Measurements from ENCODE around the gene C17orf75. TPM values are rescaled to one million over a fixed set of nuclear protein-coding genes. Genes with fewer than 3 reads are reported as not detected.
A peak's percentile ranks its signal among the peaks of the same experiment; 100 is the strongest.

C17orf75 gene
- total and polyA plus RNA-seq, 8 donors, result 7.5 to 48.0 (median 14.8) TPM

DNA sequence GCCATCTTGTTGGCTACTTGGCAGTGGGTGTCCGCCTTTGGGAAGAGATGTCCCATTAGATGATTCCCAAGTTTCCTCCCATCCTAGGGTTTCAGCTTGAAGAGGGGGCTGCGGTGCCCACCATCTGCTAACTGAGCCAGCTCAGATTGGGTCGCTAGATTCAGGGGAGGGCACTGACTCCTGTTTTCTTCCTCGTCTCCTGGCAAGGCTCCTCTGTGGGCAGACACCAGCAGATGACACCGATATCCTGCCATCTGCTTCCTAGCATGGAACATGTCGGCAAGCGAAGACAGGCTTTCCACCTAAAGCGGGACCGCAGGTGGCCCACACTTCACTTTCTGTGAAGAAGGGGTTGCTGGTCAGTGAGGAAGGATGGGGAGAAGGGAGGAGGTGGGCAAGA, 27.3 kb downstream of the C17orf75 start:
- intact Hi-C loops (cut with DNase I; ENCODE audit: low total_unique reads), result loop anchor here (5.0 kb wide), 1 partner anchor 62 kb away; no protein-coding TSS in a partner anchor
- H3K36me3 ChIP-seq, result no peaks in the 10 kb centered on the region
- H3K9me3 ChIP-seq, result no peaks in the 10 kb centered on the region
- WGBS, 5 donors, result 85 to 94% (median 89%) methylated on average over 8 to 9 of the region's 9 CpGs
- H3K27me3 ChIP-seq, result no peaks in the 10 kb centered on the region
- DNase-seq, result no peak
- peaks cover 0 to 9% (median 3%) of the 10 kb centered on the region in 4 donors for H3K4me1 ChIP-seq
- no peak overlapping the region for H3K4me3 ChIP-seq
- TF ChIP-seq, protein P1, sequence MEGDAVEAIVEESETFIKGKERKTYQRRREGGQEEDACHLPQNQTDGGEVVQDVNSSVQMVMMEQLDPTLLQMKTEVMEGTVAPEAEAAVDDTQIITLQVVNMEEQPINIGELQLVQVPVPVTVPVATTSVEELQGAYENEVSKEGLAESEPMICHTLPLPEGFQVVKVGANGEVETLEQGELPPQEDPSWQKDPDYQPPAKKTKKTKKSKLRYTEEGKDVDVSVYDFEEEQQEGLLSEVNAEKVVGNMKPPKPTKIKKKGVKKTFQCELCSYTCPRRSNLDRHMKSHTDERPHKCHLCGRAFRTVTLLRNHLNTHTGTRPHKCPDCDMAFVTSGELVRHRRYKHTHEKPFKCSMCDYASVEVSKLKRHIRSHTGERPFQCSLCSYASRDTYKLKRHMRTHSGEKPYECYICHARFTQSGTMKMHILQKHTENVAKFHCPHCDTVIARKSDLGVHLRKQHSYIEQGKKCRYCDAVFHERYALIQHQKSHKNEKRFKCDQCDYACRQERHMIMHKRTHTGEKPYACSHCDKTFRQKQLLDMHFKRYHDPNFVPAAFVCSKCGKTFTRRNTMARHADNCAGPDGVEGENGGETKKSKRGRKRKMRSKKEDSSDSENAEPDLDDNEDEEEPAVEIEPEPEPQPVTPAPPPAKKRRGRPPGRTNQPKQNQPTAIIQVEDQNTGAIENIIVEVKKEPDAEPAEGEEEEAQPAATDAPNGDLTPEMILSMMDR (IDR thresholded peaks at IDR 0.05), result no peak
- TF ChIP-seq POLR2A (IDR thresholded peaks at IDR 0.05) (no peak), POLR2AphosphoS5 (IDR thresholded peaks at IDR 0.05) (no peak)
- H3K27ac ChIP-seq, result no peak overlapping the region

GRCh38 chr17:32311028-32311536, 30.9 kb downstream of the C17orf75 start:
- H3K4me3 ChIP-seq, result peak overlapping the region in 3 of 4 donors; percentile 8 to 15 (median 9)
- intact Hi-C loops (cut with DNase I; ENCODE audit: low total_unique reads), result no loop called here
- no peaks in the 10 kb centered on the region for H3K36me3 ChIP-seq
- H3K27me3 ChIP-seq, result no peaks in the 10 kb centered on the region
- peaks cover 0 to 9% (median 3%) of the 10 kb centered on the region in 4 donors for H3K4me1 ChIP-seq
- no peaks in the 10 kb centered on the region for H3K9me3 ChIP-seq
- peak in 1 of 2 donors; percentile 64 for DNase-seq
- TF ChIP-seq POLR2A (IDR thresholded peaks at IDR 0.05), result no peak
- TF ChIP-seq, protein P1 (IDR thresholded peaks at IDR 0.05), result no peak
- TF ChIP-seq EP300 (IDR thresholded peaks at IDR 0.05), result no peak
- TF ChIP-seq POLR2AphosphoS5 (IDR thresholded peaks at IDR 0.05), result no peak
- WGBS, 5 donors, result 13 to 36% (median 25%) methylated on average over 9 of the region's 9 CpGs
- H3K27ac ChIP-seq, result no peak overlapping the region

- no peak overlapping the region for H3K27ac ChIP-seq
- H3K36me3 ChIP-seq, result no peaks in the 10 kb centered on the region
- no peak for DNase-seq
- H3K4me3 ChIP-seq, result no peak overlapping the region
- H3K4me1 ChIP-seq, result peaks cover 0 to 14% (median 5%) of the 10 kb centered on the region in 4 donors
- H3K9me3 ChIP-seq, result no peaks in the 10 kb centered on the region
- WGBS, 5 donors, result 46 to 66% (median 54%) methylated on average over 4 of the region's 4 CpGs
- no peaks in the 10 kb centered on the region for H3K27me3 ChIP-seq
- TF ChIP-seq POLR2AphosphoS5 (IDR thresholded peaks at IDR 0.05) (no peak), EP300 (IDR thresholded peaks at IDR 0.05) (no peak), POLR2A (IDR thresholded peaks at IDR 0.05) (no peak)
- TF ChIP-seq, protein P1 (IDR thresholded peaks at IDR 0.05), result no peak
- intact Hi-C loops (cut with DNase I; ENCODE audit: low total_unique reads), result no loop called here
Observed at GRCh38 chr17:32307658-32308057, 34.3 kb downstream of the C17orf75 start.

GRCh38 chr17:32305049-32305448, 36.9 kb downstream of the C17orf75 start:
- Histone ChIP-seq H3K4me3 (no peak overlapping the region), H3K36me3 (no peaks in the 10 kb centered on the region), H3K27ac (no peak overlapping the region), H3K9me3 (no peaks in the 10 kb centered on the region), H3K4me1 (peaks cover 0 to 7% (median 2%) of the 10 kb centered on the region in 4 donors), H3K27me3 (no peaks in the 10 kb centered on the region)
- DNase-seq, result no peak
- intact Hi-C loops (cut with DNase I; ENCODE audit: low total_unique reads), result no loop called here
- TF ChIP-seq, protein P1 (IDR thresholded peaks at IDR 0.05), result no peak
- TF ChIP-seq POLR2A (IDR thresholded peaks at IDR 0.05), result no peak
- no peak for TF ChIP-seq POLR2AphosphoS5 (IDR thresholded peaks at IDR 0.05)
- TF ChIP-seq EP300 (IDR thresholded peaks at IDR 0.05), result no peak
- 77 to 93% (median 81%) methylated on average over 9 of the region's 9 CpGs for WGBS, 5 donors
